ENCODE results near the gene SH2D7.

- TF ChIP-seq EZH2 (IDR thresholded peaks at IDR 0.05; ENCODE audit: borderline replicate concordance, low read depth, low read length, severe bottlenecking) (no peak), CTCF (IDR thresholded peaks at IDR 0.05; ENCODE audit: extremely low read depth in 1 of 2, insufficient read depth in 1 of 2, low read depth in 1 of 2, low read length in 2 of 2) (no peak), POLR2AphosphoS5 (IDR thresholded peaks at IDR 0.05; ENCODE audit: insufficient read depth, low read depth, low read length) (no peak), MYC (IDR thresholded peaks at IDR 0.05; ENCODE audit: low read depth, low read length) (no peak)
Measured at GRCh38 chr15:78112551-78112950, 20.2 kb downstream of the SH2D7 start.
